ENCODE measurements around the gene ITGB7.

DNA sequence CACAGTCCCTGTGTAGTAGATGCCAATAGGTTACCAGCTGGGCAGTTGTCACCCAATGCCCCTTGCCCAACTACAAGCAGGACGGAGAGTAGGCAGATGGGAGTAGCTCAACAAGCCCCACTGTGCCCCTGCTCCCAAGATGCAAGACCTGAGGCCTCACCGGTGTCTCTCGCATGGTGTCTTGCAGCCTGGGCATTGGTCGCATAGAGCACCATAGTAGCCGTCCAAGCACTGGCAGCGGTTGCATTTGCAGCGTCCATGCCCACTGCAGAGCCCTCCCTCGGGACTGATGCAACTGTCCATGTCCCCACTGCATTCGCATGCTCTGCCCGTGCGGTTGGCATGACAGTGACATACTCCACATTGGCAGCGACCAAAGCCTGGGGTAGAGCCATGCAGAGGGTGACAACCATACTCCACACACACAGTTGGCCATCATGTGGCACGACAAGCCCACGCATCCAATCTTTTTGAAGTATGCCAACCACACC lies 14.5 kb downstream of the ITGB7 start:
- TF ChIP-seq POLR2A (IDR thresholded peaks at IDR 0.05), result no peak
- TF ChIP-seq, protein P1, sequence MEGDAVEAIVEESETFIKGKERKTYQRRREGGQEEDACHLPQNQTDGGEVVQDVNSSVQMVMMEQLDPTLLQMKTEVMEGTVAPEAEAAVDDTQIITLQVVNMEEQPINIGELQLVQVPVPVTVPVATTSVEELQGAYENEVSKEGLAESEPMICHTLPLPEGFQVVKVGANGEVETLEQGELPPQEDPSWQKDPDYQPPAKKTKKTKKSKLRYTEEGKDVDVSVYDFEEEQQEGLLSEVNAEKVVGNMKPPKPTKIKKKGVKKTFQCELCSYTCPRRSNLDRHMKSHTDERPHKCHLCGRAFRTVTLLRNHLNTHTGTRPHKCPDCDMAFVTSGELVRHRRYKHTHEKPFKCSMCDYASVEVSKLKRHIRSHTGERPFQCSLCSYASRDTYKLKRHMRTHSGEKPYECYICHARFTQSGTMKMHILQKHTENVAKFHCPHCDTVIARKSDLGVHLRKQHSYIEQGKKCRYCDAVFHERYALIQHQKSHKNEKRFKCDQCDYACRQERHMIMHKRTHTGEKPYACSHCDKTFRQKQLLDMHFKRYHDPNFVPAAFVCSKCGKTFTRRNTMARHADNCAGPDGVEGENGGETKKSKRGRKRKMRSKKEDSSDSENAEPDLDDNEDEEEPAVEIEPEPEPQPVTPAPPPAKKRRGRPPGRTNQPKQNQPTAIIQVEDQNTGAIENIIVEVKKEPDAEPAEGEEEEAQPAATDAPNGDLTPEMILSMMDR (IDR thresholded peaks at IDR 0.05), result no peak

All from lower leg skin (tissue), 3 donors.